OCI-LY3 (cell line): ENCODE results near the gene ERC2.

ENCODE experiments used
- H2AFZ ChIP-seq: fragments of 200-600, 300-600 bp; shearing (Covaris generic); 2 replicates; pipeline ENCODE4 v1.6.0; 2014; ENCODE audit warnings: antibody characterized with exemption, low read depth, low read length
- H3K27ac ChIP-seq: fragments of 200-600, 300-600 bp; sonication (generic); 2 replicates; pipeline ENCODE4 v1.5.1; 2014; ENCODE audit warnings: mild to moderate bottlenecking, low read length, moderate library complexity, mixed read lengths
- H3K27me3 ChIP-seq: fragments of 200-600, 300-600 bp; sonication (generic); 2 replicates; pipeline ENCODE4 v1.6.1; 2014; ENCODE audit warnings: low read depth, low read length, mixed read lengths
- H3K36me3 ChIP-seq: fragments of 200-600, 300-600 bp; sonication (generic); replicated peaks from 2 replicates; pipeline ENCODE3; 2014; ENCODE audit warnings: low read depth, low read length, mixed read lengths
- H3K4me1 ChIP-seq: fragments of 300-600, 200-600 bp; sonication (generic); 2 replicates; pipeline ENCODE4 v1.6.1; 2014; ENCODE audit warnings: low read length, mixed read lengths
- H3K4me2 ChIP-seq: fragments of 200-600, 300-600 bp; sonication (generic); 2 replicates; pipeline ENCODE4 v1.6.1; 2014; ENCODE audit warnings: low read length, mixed read lengths
- H3K4me3 ChIP-seq: fragments of 300-600, 200-600 bp; sonication (generic); 2 replicates; pipeline ENCODE4 v1.5.1; 2014; ENCODE audit warnings: antibody characterized with exemption, mild to moderate bottlenecking, low read length, moderate library complexity
- H3K79me2 ChIP-seq: fragments of 300-600, 200-600 bp; shearing (Covaris generic); 2 replicates; pipeline ENCODE4 v1.6.1; 2014; ENCODE audit warnings: mild to moderate bottlenecking, low read length, mixed read lengths
- H3K9ac ChIP-seq: fragments of 300-600, 200-600 bp; shearing (Covaris generic); 2 replicates; pipeline ENCODE4 v1.6.0; 2014; ENCODE audit warnings: mild to moderate bottlenecking, low read length, moderate library complexity
- H3K9me3 ChIP-seq: fragments of 200-600, 300-600 bp; shearing (Covaris generic); 2 replicates; pipeline ENCODE4 v1.6.1; 2014; ENCODE audit warnings: low read length, mixed read lengths; ENCODE audit not compliant: insufficient read depth
- H4K20me1 ChIP-seq: fragments of 200-600, 300-600 bp; sonication (generic); 2 replicates; pipeline ENCODE4 v1.6.1; 2016; ENCODE audit warnings: low read length, mixed read lengths; ENCODE audit not compliant: insufficient read depth
- EZH2phosphoT487 ChIP-seq: fragments of 200-600 bp; shearing (Covaris generic); IDR thresholded peaks from 2 replicates; pipeline ENCODE4 v1.6.1; 2018; ENCODE audit warnings: antibody characterized with exemption, mixed run types, low read depth
- TF ChIP-seq, protein P1 (sequence below): fragments of 200-600, 300-600 bp; sonication (generic); IDR thresholded peaks from 2 replicates; pipeline ENCODE4 v1.5.1; 2014; ENCODE audit warnings: antibody characterized with exemption, low read length, low read depth

Gene ERC2

DNA sequence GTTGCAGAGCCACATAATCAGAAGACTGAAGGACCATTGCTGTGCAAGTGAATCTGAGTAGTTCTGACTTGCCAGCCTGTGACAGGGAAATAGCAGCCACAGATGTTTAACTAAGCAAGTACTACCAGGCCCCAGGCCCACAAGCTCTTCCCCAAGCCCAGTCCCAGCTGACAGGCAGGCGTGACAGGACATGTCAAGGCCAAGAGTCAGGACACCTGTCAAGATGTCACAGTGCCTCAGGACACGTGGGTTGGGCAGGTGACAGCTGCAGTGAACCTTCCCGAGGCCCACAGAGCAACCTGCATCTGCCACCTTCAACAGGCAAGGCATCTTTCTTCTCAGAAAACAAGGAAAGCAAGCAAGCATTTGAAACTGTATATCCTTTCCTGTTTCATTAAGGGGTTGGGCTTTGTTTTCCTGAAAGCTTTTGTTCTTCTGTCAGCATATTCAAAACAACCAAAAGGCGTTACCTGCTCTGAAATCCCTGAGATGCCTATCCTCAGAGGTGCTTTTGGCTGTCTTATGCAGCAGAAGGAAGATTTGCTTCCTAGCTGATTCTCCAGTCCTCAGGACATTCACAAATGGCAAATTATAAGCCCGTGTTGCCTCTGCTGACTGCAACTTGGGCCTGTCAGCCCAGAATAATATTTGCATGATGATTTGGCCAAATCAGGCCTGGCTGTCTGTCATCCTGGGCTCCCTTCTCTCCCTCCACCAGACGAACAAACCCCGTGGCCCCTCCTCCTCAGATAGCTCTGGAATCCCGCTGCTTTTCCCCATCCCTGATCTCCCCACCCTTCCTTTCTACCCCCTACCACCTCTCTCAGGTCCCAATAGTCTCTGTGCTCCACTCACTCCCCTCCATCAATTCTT, 809.3 kb downstream of the ERC2 start:
- H3K27ac ChIP-seq, result no peak overlapping the region
- no peak overlapping the region for H3K4me3 ChIP-seq
- no peak for TF ChIP-seq EZH2phosphoT487
- TF ChIP-seq, protein P1, sequence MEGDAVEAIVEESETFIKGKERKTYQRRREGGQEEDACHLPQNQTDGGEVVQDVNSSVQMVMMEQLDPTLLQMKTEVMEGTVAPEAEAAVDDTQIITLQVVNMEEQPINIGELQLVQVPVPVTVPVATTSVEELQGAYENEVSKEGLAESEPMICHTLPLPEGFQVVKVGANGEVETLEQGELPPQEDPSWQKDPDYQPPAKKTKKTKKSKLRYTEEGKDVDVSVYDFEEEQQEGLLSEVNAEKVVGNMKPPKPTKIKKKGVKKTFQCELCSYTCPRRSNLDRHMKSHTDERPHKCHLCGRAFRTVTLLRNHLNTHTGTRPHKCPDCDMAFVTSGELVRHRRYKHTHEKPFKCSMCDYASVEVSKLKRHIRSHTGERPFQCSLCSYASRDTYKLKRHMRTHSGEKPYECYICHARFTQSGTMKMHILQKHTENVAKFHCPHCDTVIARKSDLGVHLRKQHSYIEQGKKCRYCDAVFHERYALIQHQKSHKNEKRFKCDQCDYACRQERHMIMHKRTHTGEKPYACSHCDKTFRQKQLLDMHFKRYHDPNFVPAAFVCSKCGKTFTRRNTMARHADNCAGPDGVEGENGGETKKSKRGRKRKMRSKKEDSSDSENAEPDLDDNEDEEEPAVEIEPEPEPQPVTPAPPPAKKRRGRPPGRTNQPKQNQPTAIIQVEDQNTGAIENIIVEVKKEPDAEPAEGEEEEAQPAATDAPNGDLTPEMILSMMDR, result no peak
- peaks cover 23% of the 10 kb centered on the region for H3K4me1 ChIP-seq
- H2AFZ ChIP-seq, result no peak overlapping the region
- H3K9ac ChIP-seq, result no peak overlapping the region
- H3K27me3 ChIP-seq, result no peaks in the 10 kb centered on the region
- H3K9me3 ChIP-seq, result no peaks in the 10 kb centered on the region
- H4K20me1 ChIP-seq, result no peaks in the 10 kb centered on the region
- H3K79me2 ChIP-seq, result no peaks in the 10 kb centered on the region
- H3K4me2 ChIP-seq, result no peak overlapping the region
- no peaks in the 10 kb centered on the region for H3K36me3 ChIP-seq

DNA sequence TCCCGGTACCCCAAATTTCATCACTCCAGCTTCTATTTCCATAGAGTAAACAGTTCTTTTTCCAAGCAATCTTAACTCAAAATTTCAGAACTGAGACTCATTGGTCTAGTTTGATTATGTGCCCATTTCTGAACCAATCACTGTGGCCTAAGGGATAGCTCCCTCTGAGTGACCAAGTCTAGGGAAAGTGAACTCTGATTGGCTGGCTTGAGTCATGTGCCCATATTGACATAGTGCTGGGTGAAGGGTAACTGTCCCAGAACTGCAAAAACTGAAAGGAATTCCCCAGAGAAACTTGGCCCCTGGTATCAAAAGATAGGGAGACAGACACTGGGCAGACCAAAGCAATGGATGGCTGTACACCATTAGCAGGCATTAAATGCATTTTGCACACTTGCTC, 810.0 kb downstream of the ERC2 start:
- Histone ChIP-seq H3K27ac (no peak overlapping the region), H3K4me3 (no peak overlapping the region), H3K27me3 (no peaks in the 10 kb centered on the region), H3K4me2 (no peak overlapping the region), H3K9ac (no peak overlapping the region), H3K79me2 (no peaks in the 10 kb centered on the region), H2AFZ (no peak overlapping the region), H4K20me1 (no peaks in the 10 kb centered on the region), H3K9me3 (no peaks in the 10 kb centered on the region), H3K36me3 (no peaks in the 10 kb centered on the region), H3K4me1 (peaks cover 26% of the 10 kb centered on the region)
- TF ChIP-seq, protein P1, result no peak
- no peak for TF ChIP-seq EZH2phosphoT487

DNA sequence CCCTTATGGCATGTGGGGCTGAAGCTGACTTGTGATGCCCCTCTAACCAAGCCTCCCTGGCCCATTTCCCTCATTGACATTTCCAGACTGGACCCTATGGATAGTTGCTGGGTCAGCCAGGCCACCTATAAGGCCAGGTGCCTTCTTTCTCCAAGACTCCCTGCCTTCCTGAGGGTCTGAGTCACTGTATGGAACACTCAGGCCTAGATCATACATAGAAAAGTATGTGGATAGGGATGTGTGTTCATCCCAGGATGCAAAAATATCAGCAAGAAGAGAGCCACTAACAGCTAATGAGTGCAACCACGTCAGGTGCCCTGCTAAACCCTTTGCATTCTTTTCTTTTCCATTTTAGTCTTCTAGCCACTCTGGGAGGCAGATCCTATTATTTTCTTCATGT, 812.7 kb downstream of the ERC2 start:
- Histone ChIP-seq H3K36me3 (no peaks in the 10 kb centered on the region), H3K4me1 (peaks cover 8% of the 10 kb centered on the region), H3K27me3 (no peaks in the 10 kb centered on the region), H3K27ac (no peak overlapping the region), H4K20me1 (no peaks in the 10 kb centered on the region), H3K9me3 (no peaks in the 10 kb centered on the region), H3K9ac (no peak overlapping the region), H3K4me2 (no peak overlapping the region), H2AFZ (no peak overlapping the region), H3K4me3 (no peak overlapping the region), H3K79me2 (no peaks in the 10 kb centered on the region)
- TF ChIP-seq, protein P1, result no peak
- TF ChIP-seq EZH2phosphoT487, result no peak

DNA sequence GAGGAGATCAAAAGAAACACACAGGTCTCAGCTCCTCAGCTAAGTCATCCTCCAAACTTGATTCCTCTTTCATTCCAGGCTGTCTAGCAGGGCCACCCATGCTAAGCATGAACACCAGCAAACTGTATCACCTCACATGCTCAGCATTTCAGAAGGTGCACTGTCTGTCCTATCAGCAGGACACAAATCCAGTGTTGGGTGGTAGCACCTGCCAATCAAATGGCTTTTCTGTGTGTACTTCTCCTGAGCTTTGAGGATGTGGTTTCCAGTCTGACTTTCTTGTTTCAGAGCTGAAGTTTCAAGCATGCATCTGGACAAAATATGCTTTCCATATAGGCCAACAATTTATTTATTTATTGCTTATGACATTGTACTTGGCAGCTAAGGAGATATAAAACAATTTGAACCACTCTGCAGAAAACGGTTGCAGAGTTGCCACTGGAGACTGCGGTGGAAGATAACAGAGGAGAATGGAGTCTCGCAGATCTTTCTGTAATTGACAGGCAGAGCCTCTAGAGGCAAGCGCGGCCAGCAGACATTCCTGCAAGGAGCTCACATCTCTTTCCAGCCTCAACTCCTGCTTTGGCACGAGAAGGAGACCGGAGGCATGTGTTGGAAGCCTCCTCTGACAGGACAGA, 814.0 kb downstream of the ERC2 start:
- Histone ChIP-seq H2AFZ (no peak overlapping the region), H3K79me2 (no peaks in the 10 kb centered on the region), H3K36me3 (no peaks in the 10 kb centered on the region), H3K9me3 (no peaks in the 10 kb centered on the region), H3K4me1 (peaks cover 8% of the 10 kb centered on the region), H3K27me3 (no peaks in the 10 kb centered on the region), H3K4me2 (no peak overlapping the region), H3K27ac (no peak overlapping the region), H3K4me3 (no peak overlapping the region), H4K20me1 (no peaks in the 10 kb centered on the region), H3K9ac (no peak overlapping the region)
- TF ChIP-seq, protein P1, result no peak
